GM23338 (cell line): ENCODE data around the gene BAX.

Experiments used
- CTCF ChIP-seq, 2 experiments: fragments of 200-600 bp in 1 of 2; sonication (generic) in 1 of 2; conservative IDR thresholded peaks; 2 replicates each; pipeline versions ENCODE4 v1.5.1 to v1.6.1; 2016 to 2017; ENCODE audit warnings: antibody characterized with exemption in 2 of 2, low read depth in 2 of 2, mild to moderate bottlenecking in 2 of 2, moderate library complexity in 1 of 2
- EZH2 ChIP-seq: fragments of 200-600 bp; sonication (generic); IDR thresholded peaks from one replicate; pipeline ENCODE4 v1.8.0; 2017; ENCODE audit warnings: antibody characterized with exemption, mild to moderate bottlenecking, low read depth; ENCODE audit not compliant: unreplicated experiment
- EZH2phosphoT487 ChIP-seq: fragments of 200-600 bp; sonication (generic); IDR thresholded peaks from one replicate; pipeline ENCODE4 v1.8.1; 2018; ENCODE audit warnings: antibody characterized with exemption; ENCODE audit not compliant: unreplicated experiment
- JUNB ChIP-seq: IDR thresholded peaks from one replicate; pipeline ENCODE4 v1.6.1; 2016; ENCODE audit warnings: antibody characterized with exemption; ENCODE audit not compliant: unreplicated experiment
- NANOG ChIP-seq: IDR thresholded peaks from 2 replicates; pipeline ENCODE4 v1.6.1; 2016; ENCODE audit warnings: antibody characterized with exemption, borderline replicate concordance
- POLR2AphosphoS5 ChIP-seq: IDR thresholded peaks from 2 replicates; pipeline ENCODE4 v1.6.1; 2016; ENCODE audit warnings: antibody characterized with exemption, low read depth
- TF ChIP-seq, protein P1 (sequence below): IDR thresholded peaks from one replicate; pipeline ENCODE4 v1.6.1; 2018; ENCODE audit warnings: antibody characterized with exemption; ENCODE audit not compliant: unreplicated experiment

- no peak for TF ChIP-seq EZH2
- no peak for TF ChIP-seq NANOG
- peak; percentile 78 to 82 for TF ChIP-seq CTCF (conservative IDR thresholded peaks at IDR 0.05; ENCODE audit: low read depth in 2 of 2)
- TF ChIP-seq, protein P1, sequence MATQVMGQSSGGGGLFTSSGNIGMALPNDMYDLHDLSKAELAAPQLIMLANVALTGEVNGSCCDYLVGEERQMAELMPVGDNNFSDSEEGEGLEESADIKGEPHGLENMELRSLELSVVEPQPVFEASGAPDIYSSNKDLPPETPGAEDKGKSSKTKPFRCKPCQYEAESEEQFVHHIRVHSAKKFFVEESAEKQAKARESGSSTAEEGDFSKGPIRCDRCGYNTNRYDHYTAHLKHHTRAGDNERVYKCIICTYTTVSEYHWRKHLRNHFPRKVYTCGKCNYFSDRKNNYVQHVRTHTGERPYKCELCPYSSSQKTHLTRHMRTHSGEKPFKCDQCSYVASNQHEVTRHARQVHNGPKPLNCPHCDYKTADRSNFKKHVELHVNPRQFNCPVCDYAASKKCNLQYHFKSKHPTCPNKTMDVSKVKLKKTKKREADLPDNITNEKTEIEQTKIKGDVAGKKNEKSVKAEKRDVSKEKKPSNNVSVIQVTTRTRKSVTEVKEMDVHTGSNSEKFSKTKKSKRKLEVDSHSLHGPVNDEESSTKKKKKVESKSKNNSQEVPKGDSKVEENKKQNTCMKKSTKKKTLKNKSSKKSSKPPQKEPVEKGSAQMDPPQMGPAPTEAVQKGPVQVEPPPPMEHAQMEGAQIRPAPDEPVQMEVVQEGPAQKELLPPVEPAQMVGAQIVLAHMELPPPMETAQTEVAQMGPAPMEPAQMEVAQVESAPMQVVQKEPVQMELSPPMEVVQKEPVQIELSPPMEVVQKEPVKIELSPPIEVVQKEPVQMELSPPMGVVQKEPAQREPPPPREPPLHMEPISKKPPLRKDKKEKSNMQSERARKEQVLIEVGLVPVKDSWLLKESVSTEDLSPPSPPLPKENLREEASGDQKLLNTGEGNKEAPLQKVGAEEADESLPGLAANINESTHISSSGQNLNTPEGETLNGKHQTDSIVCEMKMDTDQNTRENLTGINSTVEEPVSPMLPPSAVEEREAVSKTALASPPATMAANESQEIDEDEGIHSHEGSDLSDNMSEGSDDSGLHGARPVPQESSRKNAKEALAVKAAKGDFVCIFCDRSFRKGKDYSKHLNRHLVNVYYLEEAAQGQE = no peak
- no peak for TF ChIP-seq POLR2AphosphoS5
- no peak for TF ChIP-seq EZH2phosphoT487
- TF ChIP-seq JUNB = no peak
Observed at GRCh38 chr19:48997972-48998371, 43.3 kb downstream of the BAX start.
